Motor neuron (in vitro differentiated cells): ENCODE measurements around the gene CAB39. TPM values are rescaled to one million over a fixed set of nuclear protein-coding genes. Genes with fewer than 3 reads are reported as not detected.

Experiments
- ATAC-seq, 8 experiments: fragments of 200-7000 bp; cut with Tn5 transposase; replicated peaks in 6 of 8; 2 replicates each; pipeline ENCODE4 v1.8.0; 2021; ENCODE audit warnings: mild to moderate bottlenecking in 8 of 8, moderate library complexity in 8 of 8
- H3K27ac ChIP-seq, 2 donors: fragments of 250-450 bp; sonication (Bioruptor Pico); 2 replicates each; pipeline ENCODE4 v1.9.0; 2021; ENCODE audit warnings: antibody characterized with exemption in 2 of 2, mild to moderate bottlenecking in 2 of 2, moderate library complexity in 1 of 2
- H3K4me1 ChIP-seq, 2 donors: fragments of 250-450 bp; sonication (Bioruptor Pico); replicated peaks in 1 of 2; 2 replicates each; pipeline ENCODE4 v1.6.1; 2021; ENCODE audit warnings: antibody characterized with exemption in 2 of 2, mild to moderate bottlenecking in 2 of 2, moderate library complexity in 1 of 2
- H3K4me3 ChIP-seq, 5 donors: fragments of 250-450 bp; sonication (Bioruptor Pico); 2 replicates each; pipeline ENCODE4 v1.9.0; 2021; ENCODE audit warnings: antibody characterized with exemption in 5 of 5, mild to moderate bottlenecking in 5 of 5, moderate library complexity in 4 of 5
- WGBS, 10 experiments: fragments of 450-650 bp; shearing (Covaris generic); methylation state at CpG; one replicate each; pipeline ENCODE4 v1.0.0; 2022; 5-methylcytosine and 5-hydroxymethylcytosine counted together
- in situ Hi-C, 9 experiments: fragments of 400-800 bp; cut with MboI; loops; one replicate each; pipeline ENCODE4 v1.15.0; 2021; ENCODE audit warnings: low sequenced_read_pairs in 9 of 9, low pct_unique_long_range_greater_than_20kb in 2 of 9; ENCODE audit not compliant: unreplicated experiment in 9 of 9
- total RNA-seq, 8 experiments: library from RNA; unstranded; fragments of 300-600 nt; gene quantifications; 2 replicates each; pipeline versions ENCODE4 v1.2.3 to v1.2.4, GENCODE V29; 2022

Gene CAB39
- total RNA-seq, 8 experiments from 2014 or later, result 33.2 to 75.1 (median 40.4) TPM

DNA sequence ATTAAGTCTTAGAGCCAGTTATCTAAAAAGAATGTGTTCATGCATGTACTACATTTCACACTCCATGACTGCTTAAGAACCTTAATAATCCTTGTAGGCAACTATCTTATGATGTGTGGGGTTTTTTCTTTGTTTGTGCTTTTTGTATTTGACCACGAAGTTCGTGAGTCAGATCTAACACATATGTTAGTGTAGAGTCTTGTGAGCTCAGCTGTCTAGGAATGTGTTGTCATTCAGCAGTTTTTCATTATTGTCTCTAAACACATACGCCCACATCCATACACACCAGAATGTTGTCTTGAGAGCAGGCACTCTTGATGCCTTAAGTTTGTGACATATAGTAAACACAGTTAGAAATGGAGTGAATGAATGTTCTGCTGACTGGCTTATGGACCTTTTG is 38.4 kb downstream of the CAB39 start:
- in situ Hi-C loops, result no loop called here
- 10 to 100% (median 79%) methylated on average over 1 to 3 of the region's 3 CpGs; no CpG with 5 or more reads in 3 of the 10 experiments for WGBS, 10 experiments
- H3K27ac ChIP-seq, result no peak overlapping the region
- no peak overlapping the region for H3K4me3 ChIP-seq
- no peaks in the 10 kb centered on the region for H3K4me1 ChIP-seq
- peak in 3 of 8 experiments; percentile 55 to 91 (median 86) for ATAC-seq

DNA sequence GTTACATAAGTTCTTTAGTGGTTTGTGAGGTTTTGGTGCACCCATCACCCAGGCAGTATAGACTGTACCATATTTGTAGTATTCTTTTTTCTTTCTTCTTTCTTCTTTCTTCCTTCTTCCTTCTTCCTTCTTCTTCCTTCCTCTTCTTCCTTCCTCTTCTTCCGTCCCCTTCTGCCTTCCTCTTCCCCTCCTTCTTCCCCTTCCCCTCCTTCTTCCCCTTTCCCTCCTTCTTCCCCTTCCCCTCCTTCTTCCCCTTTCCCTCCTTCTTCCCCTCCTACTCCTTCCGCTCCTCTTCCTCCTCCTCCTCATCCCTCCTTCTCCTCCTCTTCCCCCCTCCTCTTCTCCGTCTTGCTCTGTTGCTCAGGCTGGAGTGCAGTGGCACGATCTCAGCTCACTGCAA is 41.6 kb downstream of the CAB39 start:
- 95 to 100% (median 100%) methylated on average over 1 of the region's 4 CpGs; no CpG with 5 or more reads in 4 of the 10 experiments for WGBS, 10 experiments
- no peak overlapping the region for H3K4me3 ChIP-seq
- no peak overlapping the region for H3K27ac ChIP-seq
- H3K4me1 ChIP-seq, result no peaks in the 10 kb centered on the region
- in situ Hi-C loops, result no loop called here
- ATAC-seq, result no peak

- in situ Hi-C loops, result no loop called here
- WGBS, 10 experiments, result 82 to 100% (median 100%) methylated on average over 1 to 2 of the region's 2 CpGs; no CpG with 5 or more reads in 7 of the 10 experiments
- no peak overlapping the region for H3K27ac ChIP-seq
- H3K4me3 ChIP-seq, result no peak overlapping the region
- ATAC-seq, result peak in 3 of 8 experiments; percentile 13 to 50 (median 45)
- H3K4me1 ChIP-seq, result no peaks in the 10 kb centered on the region
Measured at GRCh38 chr2:230757476-230757875, 44.8 kb downstream of the CAB39 start.

- Histone ChIP-seq H3K4me1 (no peaks in the 10 kb centered on the region), H3K27ac (no peak overlapping the region), H3K4me3 (no peak overlapping the region)
- ATAC-seq, result peak in 3 of 8 experiments; percentile 41 to 80 (median 70)
- 32 to 100% (median 77%) methylated on average over 1 to 4 of the region's 6 CpGs; no CpG with 5 or more reads in 2 of the 10 experiments for WGBS, 10 experiments
- in situ Hi-C loops, result no loop called here
Measured at GRCh38 chr2:230758566-230759480, 46.2 kb downstream of the CAB39 start.

- no peaks in the 10 kb centered on the region for H3K4me1 ChIP-seq
- ATAC-seq, result no peak
- no peak overlapping the region for H3K4me3 ChIP-seq
- in situ Hi-C loops, result no loop called here
- WGBS, 10 experiments, result 77 to 100% (median 89%) methylated on average over 3 to 11 of the region's 11 CpGs
- H3K27ac ChIP-seq, result no peak overlapping the region
Measured at GRCh38 chr2:230759481-230760167, 47.0 kb downstream of the CAB39 start.

GRCh38 chr2:230761704-230762103 is 49.1 kb downstream of the CAB39 start:
- H3K4me3 ChIP-seq, result no peak overlapping the region
- in situ Hi-C loops, result no loop called here
- no peak overlapping the region for H3K27ac ChIP-seq
- no peak for ATAC-seq
- 80 to 100% (median 100%) methylated on average over 1 to 7 of the region's 8 CpGs; no CpG with 5 or more reads in 2 of the 10 experiments for WGBS, 10 experiments
- no peaks in the 10 kb centered on the region for H3K4me1 ChIP-seq

DNA sequence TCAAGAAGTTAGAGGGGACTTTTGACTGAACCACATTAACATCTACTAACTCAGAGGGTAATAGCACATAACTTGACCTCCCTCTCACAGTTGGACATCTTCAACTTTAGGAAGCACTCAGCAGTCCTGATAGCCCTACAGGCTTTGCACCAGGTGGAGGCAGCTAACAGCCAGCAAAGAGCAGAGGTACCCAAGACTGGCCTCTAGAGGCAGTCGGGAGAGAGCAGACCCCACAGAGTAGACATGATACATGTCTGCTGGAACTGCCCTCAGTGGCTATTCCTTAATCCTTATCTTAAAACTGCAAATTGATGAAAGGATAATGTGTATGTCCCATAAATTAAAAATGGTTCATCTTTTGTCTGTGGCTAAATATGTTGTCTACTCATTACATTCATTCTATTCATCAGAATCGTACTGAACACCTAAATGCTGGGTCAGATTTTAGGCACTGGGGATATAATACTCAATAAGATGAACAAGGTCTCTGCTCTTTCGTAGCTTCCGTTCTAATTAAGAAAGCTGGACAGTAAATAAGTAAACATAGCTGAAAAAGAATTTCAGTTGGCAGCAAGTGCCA is 49.8 kb downstream of the CAB39 start:
- no peak overlapping the region for H3K27ac ChIP-seq
- ATAC-seq, result peak in 4 of 8 experiments; percentile 22 to 86 (median 54)
- no peaks in the 10 kb centered on the region for H3K4me1 ChIP-seq
- H3K4me3 ChIP-seq, result no peak overlapping the region
- WGBS, 10 experiments, result 67 to 100% (median 100%) methylated on average over 1 to 4 of the region's 4 CpGs
- in situ Hi-C loops, result no loop called here

DNA sequence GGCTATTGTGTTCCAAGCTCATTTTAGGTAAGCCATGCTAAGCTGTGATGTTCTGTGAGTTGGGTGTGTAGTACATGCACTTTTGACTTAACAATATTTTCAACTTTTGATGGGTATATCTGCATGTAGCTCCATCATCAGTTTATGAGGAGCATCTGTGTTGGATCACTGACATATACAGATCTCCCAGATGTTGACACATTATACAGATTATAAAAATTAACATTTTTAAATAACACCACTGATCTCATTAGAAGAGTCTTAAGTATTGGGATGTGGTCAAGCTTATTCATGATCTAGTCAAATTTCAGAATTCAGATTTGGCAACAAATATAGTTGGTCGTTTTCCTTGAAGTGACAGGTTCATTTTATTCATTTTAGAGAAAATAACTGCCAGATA is 51.7 kb downstream of the CAB39 start:
- peak in 3 of 8 experiments; percentile 84 to 94 (median 92) for ATAC-seq
- WGBS, 10 experiments, result 0 to 100% (median 82%) methylated on average over 1 of the region's 1 CpG; no CpG with 5 or more reads in 1 of the 10 experiments
- no peak overlapping the region for H3K27ac ChIP-seq
- no peak overlapping the region for H3K4me3 ChIP-seq
- in situ Hi-C loops, result no loop called here
- no peaks in the 10 kb centered on the region for H3K4me1 ChIP-seq

- WGBS, 10 experiments, result 86 to 100% (median 94%) methylated on average over 1 to 4 of the region's 4 CpGs
- no peak for ATAC-seq
- in situ Hi-C loops, result no loop called here
- H3K27ac ChIP-seq, result no peak overlapping the region
- H3K4me3 ChIP-seq, result no peak overlapping the region
- H3K4me1 ChIP-seq, result no peaks in the 10 kb centered on the region
Measured at GRCh38 chr2:230765611-230766300, 53.1 kb downstream of the CAB39 start.

DNA sequence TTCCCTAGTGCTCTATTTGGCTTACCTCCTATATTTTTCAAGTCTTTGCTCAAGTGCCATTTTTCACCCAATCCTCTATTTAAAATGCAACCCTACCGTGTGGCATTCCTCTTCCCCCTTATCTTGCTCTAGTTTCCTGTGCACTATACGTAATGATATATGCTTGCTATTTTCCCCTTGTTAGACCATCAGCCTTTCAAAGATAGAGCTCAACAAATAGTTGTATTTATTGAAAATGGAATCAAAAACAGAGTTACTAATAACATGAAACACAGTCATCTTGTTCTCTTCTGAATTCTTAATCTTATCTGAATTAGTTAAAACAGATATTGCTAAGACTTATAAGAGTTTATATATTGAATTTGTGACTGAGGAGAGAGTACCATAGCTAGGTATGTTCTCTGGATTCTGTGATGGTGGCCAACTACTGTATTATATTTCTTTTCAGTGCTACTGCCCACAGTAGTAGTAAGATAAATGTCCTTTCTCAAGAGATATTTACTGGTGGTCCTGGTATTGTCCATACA is 55.3 kb downstream of the CAB39 start:
- Histone ChIP-seq H3K4me1 (no peaks in the 10 kb centered on the region), H3K4me3 (no peak overlapping the region), H3K27ac (no peak overlapping the region)
- 69 to 100% (median 100%) methylated on average over 1 to 2 of the region's 2 CpGs; no CpG with 5 or more reads in 1 of the 10 experiments for WGBS, 10 experiments
- in situ Hi-C loops, result no loop called here
- no peak for ATAC-seq

- H3K4me1 ChIP-seq, result no peaks in the 10 kb centered on the region
- no peak overlapping the region for H3K4me3 ChIP-seq
- no peak overlapping the region for H3K27ac ChIP-seq
- in situ Hi-C loops, result no loop called here
- no peak for ATAC-seq
- 47 to 100% (median 87%) methylated on average over 2 to 3 of the region's 3 CpGs for WGBS, 10 experiments
Measured at GRCh38 chr2:230770804-230771203, 58.2 kb downstream of the CAB39 start.

DNA sequence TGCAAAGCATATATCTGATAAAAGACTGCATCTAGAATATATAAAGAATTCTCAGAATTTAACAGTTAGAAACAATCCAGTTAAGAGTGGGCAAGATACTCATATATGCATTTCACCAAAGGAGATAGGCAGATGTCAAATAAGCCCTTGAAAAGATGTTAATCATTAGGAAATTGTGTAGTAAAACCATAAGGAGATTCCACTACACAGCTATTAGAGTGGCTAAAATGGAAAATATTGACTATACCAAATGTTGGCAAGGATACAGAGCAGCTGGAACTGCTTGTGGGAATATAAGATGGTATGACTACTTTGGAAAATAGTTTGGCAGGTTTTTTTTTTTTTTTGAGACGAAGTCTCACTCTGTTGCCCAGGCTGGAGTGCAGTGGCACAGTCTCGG is 59.5 kb downstream of the CAB39 start:
- no peak for ATAC-seq
- no peak overlapping the region for H3K27ac ChIP-seq
- H3K4me3 ChIP-seq, result no peak overlapping the region
- in situ Hi-C loops, result no loop called here
- 60 to 100% methylated on average over 1 to 2 of the region's 2 CpGs; no CpG with 5 or more reads in 8 of the 10 experiments for WGBS, 10 experiments
- H3K4me1 ChIP-seq, result no peaks in the 10 kb centered on the region
